HG02763 (cell line): ENCODE results near the gene TRMT112.
A peak's percentile ranks its signal among the peaks of the same experiment; 100 is the strongest.

Source experiments
- ATAC-seq: cut with Tn5 transposase; IDR thresholded peaks from one replicate; pipeline ENCODE4 v1.9.1; 2021; ENCODE audit warnings: mild to moderate bottlenecking, moderate library complexity; ENCODE audit not compliant: unreplicated experiment

The TRMT112 gene

DNA sequence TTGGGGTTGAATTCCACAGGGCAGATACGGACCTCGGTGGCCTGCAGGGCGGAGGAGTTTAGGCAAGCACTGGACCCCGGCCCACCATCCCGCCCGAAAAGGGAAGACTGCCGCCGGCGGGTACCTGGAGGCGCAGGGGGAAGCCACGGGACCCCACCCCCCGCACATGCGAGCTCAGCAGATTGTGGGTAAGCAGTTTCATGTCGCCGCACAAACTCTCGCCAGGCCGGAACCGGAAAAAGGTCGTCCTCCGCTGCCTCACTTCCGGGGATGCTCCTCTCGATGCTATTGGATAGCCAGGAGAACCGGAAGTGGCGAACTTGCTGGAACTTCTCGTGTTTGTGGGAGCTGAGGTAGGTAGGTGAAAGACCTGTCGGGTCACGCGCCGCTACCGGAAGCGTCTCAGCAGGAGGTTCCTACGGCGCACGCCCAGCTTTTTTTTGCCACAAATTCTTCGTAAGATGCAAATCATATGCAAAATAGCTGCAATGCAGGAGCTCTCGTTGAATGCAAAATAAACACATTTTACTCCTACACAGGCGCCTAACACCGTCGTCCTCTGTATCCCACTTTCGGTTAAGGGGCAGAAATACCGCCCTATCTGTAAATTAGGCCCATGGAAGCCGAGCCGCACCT, at the start of gene TRMT112:
TRMT112 (minus strand) TSS at position 235 of the 636 bp plus-strand sequence; CDS start at position 202, 33 bp downstream.
- ATAC-seq, result peak; percentile 68

DNA sequence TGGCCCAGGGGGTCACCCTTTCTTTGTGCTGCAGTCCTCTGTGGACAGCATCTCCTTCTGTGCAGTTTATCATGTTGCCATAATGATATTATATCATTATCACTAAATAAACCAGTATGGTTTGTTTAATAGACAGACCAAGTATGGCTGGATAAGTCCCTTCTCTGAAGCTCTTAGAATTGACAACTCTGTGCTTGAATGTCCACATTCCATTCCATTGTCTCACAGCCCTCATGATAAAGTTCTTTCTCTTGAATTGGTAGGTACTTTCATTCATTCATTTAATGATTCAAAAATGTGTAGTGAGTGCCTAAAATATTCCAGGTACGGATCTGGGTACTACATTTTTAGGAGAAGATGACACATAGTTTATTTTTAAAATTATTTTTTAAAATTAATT, 49.4 kb upstream of the TRMT112 start:
- ATAC-seq, result no peak

DNA sequence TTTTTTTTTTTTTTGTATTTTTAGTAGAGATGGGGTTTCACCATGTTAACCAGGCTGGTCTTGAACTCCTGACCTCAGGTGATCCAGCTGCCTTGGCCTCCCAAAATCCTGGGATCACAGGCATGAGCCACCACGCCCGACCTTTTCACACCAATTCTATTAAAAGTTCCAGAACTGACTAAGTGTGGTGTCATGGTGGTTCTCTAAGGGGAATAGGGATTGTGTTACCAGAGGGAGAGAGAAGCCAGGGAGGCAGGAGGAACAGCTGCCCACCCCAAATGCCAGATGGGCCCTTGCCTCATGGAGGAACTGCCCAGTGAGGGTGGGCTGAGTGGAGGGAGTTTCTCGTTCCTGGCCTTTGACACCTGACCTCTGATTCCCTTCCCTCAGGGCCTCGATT, 47.6 kb upstream of the TRMT112 start:
- ATAC-seq, result no peak

DNA sequence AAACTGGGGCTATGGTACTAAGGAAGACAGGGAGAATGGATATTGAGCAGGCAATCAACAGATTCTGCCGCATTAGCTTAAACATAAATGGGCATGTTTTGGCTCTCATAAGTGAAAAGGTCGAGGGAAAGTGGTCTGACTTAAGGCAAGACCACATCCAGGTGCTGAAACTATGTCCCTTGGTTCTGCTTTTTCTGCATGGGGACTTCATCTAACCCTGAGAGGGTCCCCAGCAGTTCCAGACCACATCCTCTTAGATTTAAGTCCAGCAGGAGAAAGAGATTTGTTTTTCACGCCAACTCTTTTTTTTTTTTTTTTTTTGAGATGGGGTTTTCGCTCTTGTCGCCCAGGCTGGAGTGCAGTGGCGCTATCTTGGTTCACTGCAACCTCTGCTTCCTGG, 47.1 kb upstream of the TRMT112 start:
- no peak for ATAC-seq

DNA sequence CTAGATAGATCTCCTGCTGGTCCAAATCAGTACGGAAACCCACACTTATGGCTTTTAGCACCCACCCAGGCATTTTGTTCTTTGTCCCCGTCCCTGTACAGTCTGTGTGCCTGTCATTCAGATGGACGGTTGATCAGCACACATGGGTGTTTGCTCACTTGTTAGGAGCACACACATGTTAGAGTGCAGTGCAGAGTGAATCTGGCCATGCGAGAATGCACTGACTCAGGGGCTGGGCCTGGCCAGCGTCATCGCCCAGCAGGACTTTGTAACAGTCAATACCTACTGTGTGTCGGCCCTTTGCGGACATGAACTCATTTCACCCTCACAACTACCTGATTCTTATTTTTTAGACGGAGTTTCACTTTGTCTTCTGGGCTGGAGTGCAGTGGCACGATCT, 45.0 kb upstream of the TRMT112 start:
- ATAC-seq, result no peak

DNA sequence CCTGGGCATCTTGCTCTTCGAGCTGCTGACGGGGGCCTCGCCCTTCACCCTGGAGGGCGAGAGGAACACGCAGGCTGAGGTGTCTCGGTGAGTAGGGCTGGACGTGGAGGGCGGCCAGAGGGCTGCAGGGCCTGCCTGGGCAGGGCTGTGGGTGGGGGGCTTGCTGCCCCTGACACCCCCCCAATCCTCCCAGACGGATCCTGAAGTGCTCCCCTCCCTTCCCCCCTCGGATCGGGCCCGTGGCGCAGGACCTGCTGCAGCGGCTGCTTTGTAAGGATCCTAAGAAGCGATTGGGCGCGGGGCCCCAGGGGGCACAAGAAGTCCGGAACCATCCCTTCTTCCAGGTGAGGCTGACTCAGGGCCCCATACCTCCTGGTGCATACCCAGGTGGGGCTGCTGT, 44.3 kb upstream of the TRMT112 start:
- ATAC-seq, result no peak

DNA sequence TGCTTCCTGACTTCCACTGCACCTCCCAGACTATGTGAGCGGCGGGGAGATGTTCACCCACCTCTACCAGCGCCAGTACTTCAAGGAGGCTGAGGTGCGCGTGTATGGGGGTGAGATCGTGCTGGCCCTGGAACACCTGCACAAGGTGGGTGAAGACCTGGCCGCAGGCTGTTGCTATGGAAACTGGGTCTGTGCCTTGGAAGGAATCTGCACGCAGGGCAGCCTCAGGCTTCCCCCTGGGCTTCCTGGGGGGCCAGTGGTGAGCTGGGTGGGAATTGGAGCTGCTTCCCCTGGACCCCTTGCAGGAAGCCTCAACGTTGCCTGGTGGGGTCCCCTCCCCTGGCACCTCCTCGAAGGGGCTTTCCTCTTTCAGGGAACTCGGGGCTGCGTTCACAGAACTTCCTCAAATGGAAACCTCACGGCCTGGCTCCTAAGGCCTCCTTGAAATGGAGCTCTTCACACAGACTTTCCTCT, 43.1 kb upstream of the TRMT112 start:
- no peak for ATAC-seq

DNA sequence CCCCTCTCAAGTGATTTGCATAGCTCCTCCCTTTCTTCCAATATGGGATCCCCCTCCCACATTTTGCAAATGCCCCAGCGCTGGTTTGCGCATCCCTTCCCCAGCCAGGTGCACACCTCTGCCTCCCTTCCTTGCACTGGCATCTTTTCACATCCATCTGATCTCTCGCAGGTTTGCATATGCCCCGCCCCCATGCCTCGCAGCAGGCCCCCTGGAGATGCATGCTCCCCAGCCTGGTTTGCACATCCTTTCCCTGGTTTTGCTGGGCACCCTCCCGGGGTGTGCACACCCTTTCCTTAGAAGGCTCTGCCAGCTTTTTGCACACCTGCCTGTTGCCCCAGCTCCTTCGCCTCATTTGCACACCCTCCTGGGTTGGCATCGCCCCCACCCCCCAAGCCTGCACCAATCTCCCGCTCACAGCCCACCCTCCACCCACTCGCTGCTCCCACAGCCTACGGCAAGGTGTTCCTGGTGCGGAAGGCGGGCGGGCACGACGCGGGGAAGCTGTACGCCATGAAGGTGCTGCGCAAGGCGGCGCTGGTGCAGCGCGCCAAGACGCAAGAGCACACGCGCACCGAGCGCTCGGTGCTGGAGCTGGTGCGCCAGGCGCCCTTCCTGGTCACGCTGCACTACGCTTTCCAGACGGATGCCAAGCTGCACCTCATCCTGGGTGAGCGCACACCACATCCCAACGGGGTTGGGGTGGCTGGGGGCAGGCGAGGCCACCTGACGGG, 42.5 kb upstream of the TRMT112 start:
- ATAC-seq, result no peak

DNA sequence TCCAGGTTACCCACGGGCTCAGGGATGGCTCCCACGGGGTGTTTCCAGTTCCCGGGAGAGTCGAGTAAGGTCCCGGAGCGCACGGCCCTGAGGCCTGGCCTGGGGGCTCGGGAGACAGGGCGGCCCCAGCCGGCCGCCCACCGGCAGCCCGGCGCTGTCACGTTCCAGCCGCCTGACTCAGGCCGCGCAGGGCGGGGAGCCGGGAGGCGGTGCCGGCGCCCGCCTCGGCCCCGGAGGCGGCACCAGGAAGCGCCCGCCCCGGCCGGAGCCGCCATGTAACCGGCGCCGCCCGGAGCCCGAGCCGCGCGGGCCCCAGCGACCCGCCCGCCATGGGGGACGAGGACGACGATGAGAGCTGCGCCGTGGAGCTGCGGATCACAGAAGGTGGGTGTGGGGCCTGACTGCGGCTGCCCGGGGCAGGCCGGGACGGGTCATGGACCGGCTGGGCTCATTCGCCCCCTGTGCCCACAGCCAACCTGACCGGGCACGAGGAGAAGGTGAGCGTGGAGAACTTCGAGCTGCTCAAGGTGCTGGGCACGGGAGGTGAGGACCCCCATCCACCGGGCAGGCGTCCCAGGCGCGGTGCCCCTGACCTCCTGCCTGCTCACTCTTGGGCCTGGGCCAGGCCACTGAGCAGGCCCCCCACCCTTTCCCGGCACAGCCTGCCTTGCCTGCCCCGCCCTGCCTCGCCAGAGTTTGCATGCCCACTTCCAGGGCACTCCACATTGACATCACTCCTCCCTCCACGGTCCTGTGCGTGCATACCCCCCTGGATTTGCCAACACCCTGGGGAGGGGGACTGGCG, 41.8 kb upstream of the TRMT112 start, which contains the start of gene RPS6KA4:
RPS6KA4 (plus strand) TSS at position 256 of the 805 bp plus-strand sequence; CDS start at position 330, 74 bp downstream.
- ATAC-seq, result no peak

DNA sequence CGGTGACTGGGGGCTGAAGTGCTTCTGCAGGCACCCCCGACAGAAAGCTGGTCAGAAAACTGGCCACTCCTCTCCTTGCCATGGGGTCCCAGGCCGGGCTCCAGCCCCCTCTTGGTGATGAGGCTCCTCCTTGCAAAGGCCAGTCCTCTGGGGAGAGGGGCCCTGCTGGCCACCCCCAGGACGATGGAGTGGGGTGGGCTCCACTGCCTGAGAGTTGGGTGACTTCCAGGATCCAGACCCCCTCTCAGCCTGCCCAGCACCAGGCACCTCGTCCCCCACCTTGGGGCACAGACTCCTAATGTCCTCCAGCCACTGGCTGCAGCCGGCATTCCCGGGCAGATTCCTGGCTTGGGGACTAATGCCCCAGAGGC, 41.2 kb upstream of the TRMT112 start:
- ATAC-seq, result no peak

DNA sequence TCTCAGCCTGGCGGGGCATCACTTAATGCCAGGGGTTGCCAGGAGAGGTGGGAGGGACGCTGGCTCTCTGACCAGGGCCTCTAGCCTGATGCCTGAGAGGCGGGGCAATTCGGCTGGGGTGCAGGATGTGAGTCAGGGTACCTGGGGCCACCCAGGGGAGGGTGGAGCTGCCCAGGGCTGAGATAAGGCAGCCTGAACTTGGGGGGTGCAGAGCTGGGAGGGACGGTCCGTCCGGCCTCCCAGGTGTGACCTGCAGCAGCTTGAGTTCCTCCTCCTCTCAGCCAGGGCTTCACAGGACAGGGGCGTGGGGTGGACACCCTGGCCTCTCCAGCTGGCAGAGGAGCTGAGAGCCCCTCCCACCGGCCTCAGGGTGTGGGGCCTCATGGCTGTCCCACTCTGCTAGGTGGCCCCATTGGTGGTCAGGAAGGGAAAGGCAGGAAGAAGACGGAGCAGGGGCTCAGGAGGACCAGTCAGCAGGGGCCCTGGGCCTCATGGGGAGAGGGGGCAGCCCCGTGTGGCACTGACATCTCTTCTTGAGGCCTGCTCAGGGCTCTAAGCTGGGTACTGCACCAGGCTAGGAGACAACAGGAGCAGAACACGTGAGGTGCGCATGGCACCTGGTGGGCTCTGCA, 40.7 kb upstream of the TRMT112 start:
- ATAC-seq, result no peak

DNA sequence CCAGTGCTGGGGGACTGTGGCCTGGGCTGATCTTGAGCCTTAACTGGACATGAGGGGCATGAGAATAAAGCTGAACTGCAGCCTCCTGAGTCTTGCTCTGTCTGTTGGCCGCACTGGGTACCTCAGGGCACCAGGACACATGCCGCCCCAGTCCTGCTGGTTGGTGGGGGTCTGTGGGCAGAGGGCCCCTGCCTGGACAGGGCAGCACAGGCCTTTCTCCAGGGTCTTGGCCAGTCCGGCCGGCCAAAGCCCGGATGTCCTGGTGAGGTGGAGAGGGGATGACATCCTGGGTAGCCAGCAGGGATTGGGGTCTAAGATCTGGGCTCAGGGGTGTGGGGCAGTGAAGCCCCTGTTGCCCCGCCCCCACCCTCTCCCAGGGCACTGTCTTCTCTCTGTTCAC, 40.1 kb upstream of the TRMT112 start:
- ATAC-seq, result no peak

DNA sequence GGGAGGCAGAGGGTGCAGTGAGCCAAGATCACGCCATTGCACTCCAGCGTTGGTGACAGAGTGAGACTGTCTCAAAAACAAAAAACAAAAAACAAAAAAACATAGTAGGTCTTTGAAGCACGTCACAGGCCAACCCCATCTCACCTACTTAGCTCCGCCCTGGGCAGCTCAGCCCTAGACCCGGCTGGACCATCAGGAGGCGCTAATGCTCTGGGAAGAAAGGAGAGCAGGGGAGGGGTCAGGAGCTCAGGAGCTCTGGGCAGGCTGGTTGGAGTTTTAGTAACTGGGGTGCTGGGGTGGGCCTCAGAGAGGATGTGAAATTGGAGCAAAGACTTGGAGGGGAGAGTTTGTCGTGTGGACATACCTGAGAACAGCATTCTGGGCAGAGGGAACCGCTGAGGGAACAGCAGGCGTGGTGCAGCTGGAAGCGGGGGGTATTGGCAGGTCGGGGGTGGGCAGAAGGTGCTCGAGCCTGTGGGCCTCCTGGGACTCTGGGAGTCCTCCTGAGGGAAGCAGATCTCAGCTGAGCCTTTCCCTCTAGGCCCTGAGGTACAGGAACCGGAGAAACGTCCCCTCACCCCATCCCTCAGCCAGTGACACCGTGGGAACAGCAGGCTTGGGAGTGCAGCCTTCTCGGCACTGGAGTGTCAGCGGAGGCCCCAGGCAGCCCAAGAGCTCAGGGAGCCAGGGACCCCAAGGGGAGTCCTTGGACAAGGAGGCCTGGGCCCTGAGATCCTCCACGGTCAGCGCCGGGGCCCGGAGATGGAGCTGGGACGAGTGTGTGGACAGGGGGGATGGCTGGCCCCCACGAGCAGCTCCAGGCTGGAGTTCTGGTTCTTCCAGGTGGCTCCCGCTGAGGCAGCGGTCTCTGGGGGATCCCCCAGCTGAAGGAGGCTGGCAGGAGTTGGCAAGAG, 39.4 kb upstream of the TRMT112 start:
- ATAC-seq, result no peak

DNA sequence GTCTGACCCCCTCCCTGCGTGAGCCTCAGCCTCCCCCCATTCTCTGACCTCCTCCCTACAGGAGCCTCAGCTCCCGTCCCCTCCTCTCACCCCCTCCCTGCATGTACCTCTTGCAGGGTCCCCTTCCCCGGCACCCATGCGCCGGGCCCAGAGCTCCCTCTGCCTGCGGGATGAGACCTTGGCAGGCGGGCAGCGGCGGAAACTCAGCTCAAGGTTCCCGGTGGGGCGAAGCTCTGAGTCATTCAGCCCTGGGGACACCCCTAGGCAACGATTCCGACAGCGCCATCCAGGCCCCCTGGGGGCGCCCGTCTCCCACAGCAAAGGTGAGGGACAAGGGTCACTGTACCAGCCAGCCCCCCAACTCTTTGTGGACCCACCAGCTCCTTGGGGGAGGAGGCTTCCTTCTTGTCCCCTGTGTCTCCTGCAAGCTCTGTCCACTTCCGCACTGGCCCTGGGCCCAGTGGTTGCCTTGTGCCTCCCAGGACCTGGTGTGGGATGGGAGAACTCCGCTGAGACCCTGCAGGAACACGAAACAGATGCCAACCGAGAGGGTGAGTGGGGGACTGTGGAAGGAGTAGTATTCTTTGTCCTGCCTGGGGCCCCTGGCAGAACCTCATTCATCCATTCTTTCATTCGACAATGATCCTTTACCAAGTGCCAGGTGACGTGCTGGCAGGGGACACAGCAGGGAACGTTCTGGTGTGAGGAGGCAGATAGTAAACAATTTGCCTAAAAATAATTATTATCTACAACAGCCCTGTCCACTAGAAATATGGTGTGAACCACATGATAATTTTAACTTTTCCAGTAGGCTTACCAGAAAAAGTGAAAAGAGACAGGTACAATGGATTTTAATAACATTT, 38.0 kb upstream of the TRMT112 start:
- ATAC-seq, result no peak

DNA sequence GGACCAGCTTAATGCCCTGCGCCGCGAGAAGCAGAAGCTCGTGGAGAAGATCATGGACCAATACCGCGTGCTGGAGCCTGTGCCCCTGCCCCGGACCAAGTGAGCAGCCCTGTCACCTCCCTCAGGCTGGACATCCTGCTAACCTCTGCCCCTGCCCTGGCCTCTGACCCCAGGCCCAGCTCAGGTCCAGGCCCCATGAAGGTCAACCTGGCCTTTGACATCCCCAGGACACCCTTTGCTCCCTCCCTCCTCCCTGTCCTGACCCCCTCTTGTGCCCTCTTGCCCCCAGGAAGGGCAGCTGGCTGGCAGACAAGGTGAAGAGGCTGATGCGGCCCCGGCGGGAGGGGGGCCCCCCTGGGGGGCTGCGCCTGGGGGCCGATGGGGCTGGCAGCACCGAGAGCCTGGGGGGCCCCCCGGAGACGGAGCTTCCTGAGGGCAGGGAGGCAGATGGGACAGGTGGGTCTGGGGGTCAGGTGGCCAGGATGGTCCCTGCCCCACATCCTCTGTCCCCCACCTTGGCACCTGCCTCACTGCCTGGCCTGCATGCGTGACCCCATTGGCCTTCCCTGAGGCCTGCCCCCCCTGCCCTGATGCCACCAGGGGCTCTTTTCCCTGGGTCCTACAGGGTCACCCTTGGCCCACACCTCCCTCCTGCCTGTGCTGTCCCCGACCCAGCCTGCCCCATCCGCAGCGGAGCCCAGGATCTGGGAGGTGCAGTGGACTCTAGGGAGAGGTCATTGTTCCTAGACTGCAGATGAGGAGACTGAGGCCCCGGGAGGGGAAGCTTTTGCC, 36.6 kb upstream of the TRMT112 start:
- ATAC-seq, result no peak

DNA sequence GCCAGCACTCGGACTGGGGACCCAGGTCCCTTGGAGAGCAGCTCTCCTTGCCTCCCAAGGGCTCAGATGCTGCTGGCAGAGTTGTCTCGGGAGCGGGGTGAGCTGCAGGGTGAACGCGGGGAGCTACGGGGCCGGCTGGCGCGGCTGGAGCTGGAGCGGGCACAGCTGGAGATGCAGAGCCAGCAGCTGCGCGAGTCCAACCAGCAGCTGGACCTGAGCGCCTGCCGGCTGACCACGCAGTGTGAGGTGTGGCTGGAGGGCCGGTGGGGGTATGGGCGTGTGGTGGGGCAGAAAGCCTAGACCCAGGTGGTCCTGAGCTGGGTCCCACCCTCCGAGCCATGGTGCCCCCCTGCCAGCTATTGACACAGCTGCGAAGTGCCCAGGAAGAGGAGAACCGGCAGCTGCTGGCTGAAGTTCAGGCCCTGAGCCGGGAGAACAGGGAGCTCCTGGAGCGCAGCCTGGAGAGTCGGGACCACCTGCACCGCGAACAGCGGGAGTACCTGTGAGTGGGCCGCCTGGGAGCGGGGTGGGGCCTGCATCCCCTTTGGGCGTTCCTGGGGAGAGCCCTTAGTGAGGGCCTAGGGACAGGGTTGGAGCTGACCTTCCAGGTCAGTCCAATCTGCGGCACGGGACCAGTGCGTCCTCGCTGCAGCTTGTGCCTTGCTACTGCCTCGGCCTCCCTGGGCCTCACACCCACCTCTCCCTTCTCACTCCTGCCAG, 35.8 kb upstream of the TRMT112 start:
- no peak for ATAC-seq

DNA sequence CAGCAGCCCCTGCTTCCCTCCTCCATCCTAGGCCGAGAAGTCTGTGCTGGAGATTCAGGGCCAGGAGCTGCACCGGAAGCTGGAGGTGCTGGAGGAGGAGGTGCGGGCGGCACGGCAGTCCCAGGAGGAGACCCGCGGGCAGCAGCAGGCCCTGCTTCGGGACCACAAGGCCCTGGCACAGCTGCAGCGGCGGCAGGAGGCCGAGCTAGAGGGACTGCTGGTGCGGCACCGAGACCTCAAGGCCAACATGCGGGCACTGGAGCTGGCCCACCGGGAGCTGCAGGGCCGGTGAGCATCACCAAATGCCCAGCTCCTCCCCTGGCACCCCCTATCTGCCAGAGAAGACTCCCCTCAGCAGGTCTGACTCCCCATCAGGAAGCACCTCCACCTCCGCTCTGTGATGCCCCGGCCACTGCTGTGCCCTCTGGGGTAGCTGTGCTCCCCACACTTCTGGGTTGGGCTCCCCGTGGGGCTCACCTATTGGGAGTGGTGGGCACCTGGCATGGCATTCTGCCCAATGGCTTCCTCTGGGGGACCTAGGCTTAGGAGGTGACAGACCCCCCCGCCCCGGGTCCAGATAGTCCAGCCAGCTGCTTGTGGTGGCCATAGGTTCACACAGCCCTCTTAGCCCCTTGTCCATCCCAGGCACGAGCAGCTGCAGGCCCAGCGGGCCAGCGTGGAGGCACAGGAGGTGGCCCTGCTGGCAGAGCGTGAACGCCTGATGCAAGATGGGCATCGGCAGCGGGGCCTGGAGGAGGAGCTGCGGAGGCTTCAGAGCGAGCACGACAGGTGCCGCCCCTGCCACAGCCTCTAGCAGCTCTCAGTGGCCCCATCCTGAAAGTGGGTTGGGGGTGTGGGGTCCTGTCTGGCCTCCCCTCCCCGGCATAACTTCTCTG, 35.0 kb upstream of the TRMT112 start:
- ATAC-seq, result no peak
